PFSK-1 (cell line): Measurements from ENCODE around the gene LRRC34.

Experiments used
- POLR2AphosphoS5 ChIP-seq: IDR thresholded peaks from 2 replicates; pipeline ENCODE4 v1.6.1; 2012; ENCODE audit warnings: low read depth, mild to moderate bottlenecking, control low read depth, low read length, moderate library complexity
- TF ChIP-seq, protein P1 (sequence below), 2 experiments: IDR thresholded peaks; 2 replicates each; pipeline versions ENCODE4 v1.6.1 to v1.8.0; 2011 to 2012; ENCODE audit warnings: low read depth in 2 of 2, low read length in 2 of 2, control low read depth in 1 of 2, inconsistent platforms in 1 of 2, mild to moderate bottlenecking in 1 of 2, moderate library complexity in 1 of 2; ENCODE audit not compliant: insufficient read depth in 1 of 2

DNA sequence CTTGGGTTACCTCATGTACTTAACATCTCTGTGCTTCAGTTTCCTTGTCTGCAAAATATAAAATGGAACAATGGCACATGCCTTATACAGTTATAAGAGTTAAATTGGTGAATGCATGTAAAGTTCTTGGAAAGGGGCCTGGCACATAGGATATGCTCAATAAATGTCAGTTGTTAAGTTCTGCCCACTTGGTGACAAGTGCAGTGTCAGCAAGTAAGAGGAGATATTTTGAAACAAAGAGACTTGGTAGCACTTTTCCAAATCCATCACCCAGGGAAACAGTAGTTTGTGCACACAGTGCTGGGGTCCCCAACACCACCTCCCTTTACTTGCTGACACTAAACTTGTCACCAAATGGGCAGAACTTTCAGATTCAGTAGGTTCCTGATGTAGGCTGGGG, 37.9 kb upstream of the LRRC34 start:
- TF ChIP-seq POLR2AphosphoS5: no peak
- TF ChIP-seq, protein P1, sequence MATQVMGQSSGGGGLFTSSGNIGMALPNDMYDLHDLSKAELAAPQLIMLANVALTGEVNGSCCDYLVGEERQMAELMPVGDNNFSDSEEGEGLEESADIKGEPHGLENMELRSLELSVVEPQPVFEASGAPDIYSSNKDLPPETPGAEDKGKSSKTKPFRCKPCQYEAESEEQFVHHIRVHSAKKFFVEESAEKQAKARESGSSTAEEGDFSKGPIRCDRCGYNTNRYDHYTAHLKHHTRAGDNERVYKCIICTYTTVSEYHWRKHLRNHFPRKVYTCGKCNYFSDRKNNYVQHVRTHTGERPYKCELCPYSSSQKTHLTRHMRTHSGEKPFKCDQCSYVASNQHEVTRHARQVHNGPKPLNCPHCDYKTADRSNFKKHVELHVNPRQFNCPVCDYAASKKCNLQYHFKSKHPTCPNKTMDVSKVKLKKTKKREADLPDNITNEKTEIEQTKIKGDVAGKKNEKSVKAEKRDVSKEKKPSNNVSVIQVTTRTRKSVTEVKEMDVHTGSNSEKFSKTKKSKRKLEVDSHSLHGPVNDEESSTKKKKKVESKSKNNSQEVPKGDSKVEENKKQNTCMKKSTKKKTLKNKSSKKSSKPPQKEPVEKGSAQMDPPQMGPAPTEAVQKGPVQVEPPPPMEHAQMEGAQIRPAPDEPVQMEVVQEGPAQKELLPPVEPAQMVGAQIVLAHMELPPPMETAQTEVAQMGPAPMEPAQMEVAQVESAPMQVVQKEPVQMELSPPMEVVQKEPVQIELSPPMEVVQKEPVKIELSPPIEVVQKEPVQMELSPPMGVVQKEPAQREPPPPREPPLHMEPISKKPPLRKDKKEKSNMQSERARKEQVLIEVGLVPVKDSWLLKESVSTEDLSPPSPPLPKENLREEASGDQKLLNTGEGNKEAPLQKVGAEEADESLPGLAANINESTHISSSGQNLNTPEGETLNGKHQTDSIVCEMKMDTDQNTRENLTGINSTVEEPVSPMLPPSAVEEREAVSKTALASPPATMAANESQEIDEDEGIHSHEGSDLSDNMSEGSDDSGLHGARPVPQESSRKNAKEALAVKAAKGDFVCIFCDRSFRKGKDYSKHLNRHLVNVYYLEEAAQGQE (IDR thresholded peaks at IDR 0.05; ENCODE audit: insufficient read depth in 1 of 2, low read depth in 2 of 2, low read length in 2 of 2): no peak
